ENCODE data around the gene KLF16.

DNA sequence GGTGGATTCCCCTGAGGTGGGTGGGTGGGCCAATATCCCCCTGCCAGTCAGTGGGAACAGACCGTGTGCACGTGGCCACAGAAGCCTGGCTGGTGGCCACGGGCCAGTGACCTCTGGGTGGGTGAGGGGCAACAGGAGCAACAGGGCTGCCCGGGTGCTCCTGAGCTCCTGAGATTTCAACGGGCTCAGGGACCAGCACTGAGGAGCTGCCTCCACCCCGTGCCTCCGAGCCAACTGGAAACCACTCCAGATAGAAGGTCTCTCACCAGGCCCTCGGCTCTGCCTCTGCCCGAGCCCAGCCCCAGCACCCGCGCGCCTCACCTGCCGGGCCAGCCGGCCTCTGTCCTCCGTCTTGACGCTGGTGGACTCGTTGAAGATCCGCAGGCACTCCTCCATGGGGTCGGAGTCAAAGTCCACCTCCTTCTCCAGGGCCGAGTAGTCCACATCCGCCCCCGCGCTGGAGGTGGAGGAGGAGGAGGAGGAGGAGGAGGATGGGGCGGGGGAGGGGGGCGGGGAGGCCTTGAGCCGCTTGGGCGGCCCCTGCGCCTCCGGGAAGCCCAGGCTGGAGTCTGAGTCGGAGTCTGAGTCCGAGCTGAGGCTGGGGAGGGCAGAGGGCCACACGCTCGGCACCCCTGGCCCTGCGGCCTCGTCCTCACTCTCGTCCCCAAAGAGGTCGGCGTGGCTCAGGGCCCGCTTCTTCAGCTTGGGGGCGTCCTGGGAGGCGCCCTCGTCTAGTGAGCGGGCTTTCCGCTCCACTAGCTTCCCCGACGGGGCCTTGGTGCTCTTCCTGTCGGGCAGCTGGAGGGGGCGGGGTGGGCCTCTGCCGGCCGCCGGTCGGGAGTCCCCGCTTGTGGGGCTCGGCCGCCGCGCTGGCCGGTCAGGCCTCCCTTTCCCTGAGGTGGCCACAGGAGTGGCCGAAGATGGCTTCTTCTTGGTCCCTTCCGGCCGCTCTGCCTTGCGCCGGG is 36.5 kb downstream of the KLF16 start:
- TF ChIP-seq SUZ12 (IDR thresholded peaks at IDR 0.05) (no peak), ELF4 (IDR thresholded peaks at IDR 0.05) (no peak), ZNF384 (IDR thresholded peaks at IDR 0.05) (no peak)
